Measurements from ENCODE around the gene PLD5.
"Not testable (repeated sequence)": the region's sequence is repeated elsewhere in the genome, so short reads cannot be mapped to it uniquely, and the experiment has no call there.

The PLD5 gene

GRCh38 chr1:242206994-242207393 is 317.5 kb downstream of the PLD5 start:
- no peak for DNase-seq

GRCh38 chr1:242205622-242206489 is 318.6 kb downstream of the PLD5 start:
- no peak for DNase-seq

GRCh38 chr1:242203262-242203661 is 321.2 kb downstream of the PLD5 start:
- DNase-seq: no peak

- DNase-seq: no peak
Observed at GRCh38 chr1:242201090-242201489, 323.4 kb downstream of the PLD5 start.

GRCh38 chr1:242199776-242200458 is 324.6 kb downstream of the PLD5 start:
- no peak for DNase-seq

- DNase-seq: no peak
Observed at GRCh38 chr1:242197907-242198820, 326.3 kb downstream of the PLD5 start.

- DNase-seq: no peak
Observed at GRCh38 chr1:242196914-242197313, 327.6 kb downstream of the PLD5 start.

- DNase-seq: no peak
Observed at GRCh38 chr1:242196101-242196500, 328.4 kb downstream of the PLD5 start.

GRCh38 chr1:242189591-242189990 is 334.9 kb downstream of the PLD5 start:
- no peak for DNase-seq

GRCh38 chr1:242187816-242188215 is 336.7 kb downstream of the PLD5 start:
- no peak for DNase-seq

- no peak for DNase-seq
Observed at GRCh38 chr1:242187171-242187570, 337.3 kb downstream of the PLD5 start.

- DNase-seq: no peak
Observed at GRCh38 chr1:242185731-242186130, 338.8 kb downstream of the PLD5 start.

GRCh38 chr1:242184955-242185354 is 339.5 kb downstream of the PLD5 start:
- DNase-seq: no peak

GRCh38 chr1:242179767-242180166 is 344.7 kb downstream of the PLD5 start:
- not testable (repeated sequence) for DNase-seq

GRCh38 chr1:242178924-242179708 is 345.4 kb downstream of the PLD5 start:
- DNase-seq: no peak

- no peak for DNase-seq
Observed at GRCh38 chr1:242178436-242178835, 346.1 kb downstream of the PLD5 start.

- no peak for DNase-seq
Observed at GRCh38 chr1:242162140-242162539, 362.4 kb downstream of the PLD5 start.

GRCh38 chr1:242147096-242147976 is 377.2 kb downstream of the PLD5 start:
- no peak for DNase-seq

- DNase-seq: no peak
Observed at GRCh38 chr1:242146652-242147051, 377.8 kb downstream of the PLD5 start.

- DNase-seq: no peak
Observed at GRCh38 chr1:242140836-242141235, 383.7 kb downstream of the PLD5 start.

- DNase-seq: no peak
Observed at GRCh38 chr1:242139986-242140385, 384.5 kb downstream of the PLD5 start.
